Activated T-cell treated with anti-CD3 and anti-CD28 coated beads for 1 hour (primary cell): ENCODE results near the gene SLC39A11.
"Not testable (repeated sequence)": the region's sequence is repeated elsewhere in the genome, so short reads cannot be mapped to it uniquely, and the experiment has no call there.

ENCODE experiments used
- DNase-seq: peaks from one replicate; pipeline ENCODE4 v3.0.0-alpha.2; 2020; ENCODE audit warnings: low read depth

The SLC39A11 gene

GRCh38 chr17:72832306-72832705, 260.2 kb downstream of the SLC39A11 start:
- DNase-seq = no peak

- DNase-seq = no peak
Measured at GRCh38 chr17:72829883-72830282, 262.6 kb downstream of the SLC39A11 start.

- no peak for DNase-seq
Measured at GRCh38 chr17:72826602-72827001, 265.9 kb downstream of the SLC39A11 start.

GRCh38 chr17:72826059-72826458, 266.4 kb downstream of the SLC39A11 start:
- DNase-seq = not testable (repeated sequence)

GRCh38 chr17:72825218-72825617, 267.3 kb downstream of the SLC39A11 start:
- no peak for DNase-seq

GRCh38 chr17:72824267-72824666, 268.2 kb downstream of the SLC39A11 start:
- DNase-seq = not testable (repeated sequence)

GRCh38 chr17:72822358-72823023, 270.0 kb downstream of the SLC39A11 start:
- no peak for DNase-seq

- DNase-seq = no peak
Measured at GRCh38 chr17:72816406-72816805, 276.1 kb downstream of the SLC39A11 start.

- no peak for DNase-seq
Measured at GRCh38 chr17:72813481-72813880, 279.0 kb downstream of the SLC39A11 start.

GRCh38 chr17:72812823-72813222, 279.7 kb downstream of the SLC39A11 start:
- DNase-seq = no peak

GRCh38 chr17:72811976-72812687, 280.4 kb downstream of the SLC39A11 start:
- no peak for DNase-seq

GRCh38 chr17:72810991-72811508, 281.4 kb downstream of the SLC39A11 start:
- DNase-seq = no peak

- DNase-seq = no peak
Measured at GRCh38 chr17:72806011-72806410, 286.5 kb downstream of the SLC39A11 start.

- no peak for DNase-seq
Measured at GRCh38 chr17:72804949-72805707, 287.4 kb downstream of the SLC39A11 start.

GRCh38 chr17:72802726-72803125, 289.8 kb downstream of the SLC39A11 start:
- DNase-seq = no peak

- DNase-seq = no peak
Measured at GRCh38 chr17:72797142-72797541, 295.3 kb downstream of the SLC39A11 start.

GRCh38 chr17:72795941-72796340, 296.5 kb downstream of the SLC39A11 start:
- no peak for DNase-seq

GRCh38 chr17:72794152-72794551, 298.3 kb downstream of the SLC39A11 start:
- no peak for DNase-seq

GRCh38 chr17:72792771-72793170, 299.7 kb downstream of the SLC39A11 start:
- DNase-seq = no peak

GRCh38 chr17:72790190-72790589, 302.3 kb downstream of the SLC39A11 start:
- DNase-seq = no peak

- no peak for DNase-seq
Measured at GRCh38 chr17:72789711-72790110, 302.8 kb downstream of the SLC39A11 start.

- no peak for DNase-seq
Measured at GRCh38 chr17:72788950-72789585, 303.4 kb downstream of the SLC39A11 start.
